ENCODE results near the gene PRDM8. TPM values are rescaled to one million over a fixed set of nuclear protein-coding genes. Genes with fewer than 3 reads are reported as not detected.

The PRDM8 gene
- total RNA-seq, 1 donor from 2014 or later, result 15.0 TPM

DNA sequence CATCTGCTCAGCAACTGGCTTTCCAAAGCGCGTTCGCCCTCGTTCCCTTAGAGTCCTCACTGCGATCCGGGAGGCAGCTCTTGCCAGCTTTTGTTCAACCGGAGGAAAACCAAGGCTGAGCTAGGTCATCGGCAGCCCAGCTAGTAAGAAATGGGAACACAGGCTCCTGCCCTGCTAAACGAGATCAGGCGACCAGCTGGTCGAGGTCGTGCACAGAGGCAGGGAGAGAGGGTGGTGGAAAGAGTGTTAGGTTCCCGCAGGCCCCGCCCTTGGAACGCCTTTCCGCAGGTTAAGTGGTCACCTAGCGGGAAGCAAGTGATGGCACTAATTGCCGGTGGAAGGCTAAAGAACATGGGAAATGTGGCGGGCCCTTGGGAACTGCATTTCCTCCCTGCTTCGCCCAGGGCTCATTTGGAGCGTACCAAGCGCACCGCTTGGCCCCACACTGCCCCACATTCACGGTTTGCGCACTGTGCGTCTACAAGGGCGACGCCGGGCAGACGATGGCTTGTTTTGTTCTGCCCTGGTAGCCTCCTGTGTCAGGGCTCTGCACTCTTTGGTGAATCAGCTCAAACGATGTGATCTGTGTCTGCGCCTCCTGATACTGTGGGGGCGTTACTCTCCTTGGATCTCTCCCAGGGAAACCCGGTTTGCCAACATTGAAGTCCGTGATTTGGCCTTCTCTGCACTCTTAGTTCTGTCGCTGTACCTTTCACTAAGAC is 7.2 kb upstream of the PRDM8 start:
- intact Hi-C loops (cut with DNase I), result no loop called here
- no peak for DNase-seq (ENCODE audit: extremely low spot score in 2 of 2)
- Histone ChIP-seq H3K9me3 (no peaks in the 10 kb centered on the region), H3K36me3 (no peaks in the 10 kb centered on the region), H3K27me3 (no peaks in the 10 kb centered on the region), H3K4me1 (peaks cover 13% of the 10 kb centered on the region), H3K27ac (no peak overlapping the region), H3K4me3 (peak overlapping the region in 1 of 2 donors; percentile 42)
- no peak for TF ChIP-seq CTCF (IDR thresholded peaks at IDR 0.05)
- TF ChIP-seq POLR2A (IDR thresholded peaks at IDR 0.05), result no peak
- TF ChIP-seq POLR2AphosphoS5 (IDR thresholded peaks at IDR 0.05; ENCODE audit: insufficient read depth in 1 of 2, low read depth in 1 of 2), result peak in 1 of 2 donors; percentile 47

DNA sequence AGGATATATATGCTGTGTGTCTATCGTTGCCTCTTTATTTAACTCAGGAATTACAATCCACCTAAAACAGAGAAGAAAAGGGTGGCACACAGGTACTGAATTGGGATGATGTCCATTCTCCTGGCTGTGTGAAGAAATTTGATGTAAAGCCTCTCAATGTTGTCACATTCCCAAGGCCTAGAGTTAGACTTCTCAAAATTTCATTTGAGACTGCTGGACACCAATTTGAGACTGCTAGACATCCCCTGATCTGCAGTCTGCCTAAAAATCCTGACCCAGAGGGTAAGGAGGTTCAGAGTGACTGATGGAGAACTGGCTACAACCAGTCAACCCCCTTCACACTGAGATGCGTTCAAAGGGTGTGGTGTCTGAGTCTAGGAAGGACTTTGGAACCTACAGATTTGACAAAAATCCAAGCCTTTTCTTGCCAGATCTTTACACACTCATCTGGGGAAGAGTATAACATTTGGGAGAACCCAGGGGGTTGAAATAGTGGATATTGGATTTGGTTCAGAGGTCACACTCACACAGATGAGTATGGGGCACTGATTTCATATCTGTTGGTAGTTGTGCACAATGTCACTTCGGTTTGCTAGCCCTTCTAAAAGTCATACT is 4.9 kb upstream of the PRDM8 start:
- H3K36me3 ChIP-seq, result no peaks in the 10 kb centered on the region
- peaks cover 5% of the 10 kb centered on the region for H3K4me1 ChIP-seq
- DNase-seq (ENCODE audit: extremely low spot score in 2 of 2), result no peak
- intact Hi-C loops (cut with DNase I), result no loop called here
- no peaks in the 10 kb centered on the region for H3K9me3 ChIP-seq
- no peaks in the 10 kb centered on the region for H3K27me3 ChIP-seq
- H3K4me3 ChIP-seq, result no peak overlapping the region
- no peak overlapping the region for H3K27ac ChIP-seq
- TF ChIP-seq POLR2A (IDR thresholded peaks at IDR 0.05) (no peak), CTCF (IDR thresholded peaks at IDR 0.05) (no peak), POLR2AphosphoS5 (IDR thresholded peaks at IDR 0.05; ENCODE audit: insufficient read depth in 1 of 2, low read depth in 1 of 2) (no peak)

DNA sequence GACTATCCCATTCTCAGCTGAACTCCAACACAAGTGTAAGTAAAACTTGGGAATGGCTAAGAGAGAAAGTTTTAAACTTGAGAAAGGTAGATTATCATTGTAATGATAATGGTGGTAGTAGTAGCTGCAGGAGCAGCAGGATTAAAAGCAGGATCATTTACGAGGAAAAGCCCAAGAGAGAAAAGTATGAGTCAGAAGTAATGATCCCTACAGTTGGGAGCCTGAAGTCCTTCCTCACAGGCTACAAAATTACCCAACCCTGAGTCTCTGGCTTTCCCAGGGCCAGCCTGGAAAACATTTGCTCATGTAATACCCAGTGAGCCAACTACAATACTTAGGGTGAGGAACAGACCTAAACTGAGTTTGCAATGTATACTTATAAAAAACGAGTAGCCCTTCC is 4.4 kb upstream of the PRDM8 start:
- DNase-seq (ENCODE audit: extremely low spot score in 2 of 2), result no peak
- Histone ChIP-seq H3K36me3 (no peaks in the 10 kb centered on the region), H3K9me3 (no peaks in the 10 kb centered on the region), H3K4me3 (no peak overlapping the region), H3K4me1 (peaks cover 11% of the 10 kb centered on the region), H3K27ac (no peak overlapping the region), H3K27me3 (no peaks in the 10 kb centered on the region)
- intact Hi-C loops (cut with DNase I), result no loop called here
- TF ChIP-seq POLR2A (IDR thresholded peaks at IDR 0.05), result no peak

DNA sequence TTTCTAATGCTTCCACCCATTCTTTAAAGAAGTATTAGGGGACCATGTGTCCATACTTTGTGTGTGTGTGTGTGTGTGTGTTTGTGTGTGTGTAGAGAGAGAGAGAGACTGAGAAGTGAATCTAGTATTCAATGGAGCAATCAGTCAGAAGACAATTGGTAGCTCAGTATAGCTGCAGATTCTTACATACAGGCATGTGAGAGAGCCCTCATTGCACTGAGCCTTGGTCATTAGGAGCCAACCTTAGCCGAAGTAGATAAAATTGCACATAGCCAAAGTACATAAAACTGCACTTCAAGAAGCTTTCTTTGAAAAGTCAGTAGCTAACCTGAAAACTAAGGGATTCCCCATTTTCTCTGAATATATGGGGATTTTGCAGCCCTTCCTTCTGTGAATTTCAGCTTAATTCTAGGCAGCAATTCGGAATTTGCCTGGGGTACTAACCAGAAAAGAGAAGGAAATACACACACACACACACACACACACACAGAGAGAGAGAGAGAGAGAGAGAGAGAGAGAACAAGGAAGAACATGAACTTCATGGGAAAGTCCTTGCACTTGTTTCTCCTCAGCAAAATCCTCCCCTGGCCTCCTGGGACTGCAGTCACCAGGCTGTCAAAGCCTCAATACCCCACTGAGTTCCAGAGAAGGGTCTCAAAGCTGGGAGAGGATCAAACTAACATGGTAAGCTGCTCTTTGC is 1.7 kb upstream of the PRDM8 start:
- Histone ChIP-seq H3K27me3 (no peaks in the 10 kb centered on the region), H3K36me3 (no peaks in the 10 kb centered on the region), H3K9me3 (no peaks in the 10 kb centered on the region), H3K27ac (peak overlapping the region; percentile 65), H3K4me1 (peaks cover 12% of the 10 kb centered on the region), H3K4me3 (peak overlapping the region; percentile 41 to 46)
- DNase-seq (ENCODE audit: extremely low spot score in 2 of 2), result no peak
- intact Hi-C loops (cut with DNase I), result no loop called here
- no peak for TF ChIP-seq POLR2A (IDR thresholded peaks at IDR 0.05)
- TF ChIP-seq CTCF (IDR thresholded peaks at IDR 0.05), result no peak
- TF ChIP-seq POLR2AphosphoS5 (IDR thresholded peaks at IDR 0.05; ENCODE audit: insufficient read depth in 1 of 2, low read depth in 1 of 2), result no peak

DNA sequence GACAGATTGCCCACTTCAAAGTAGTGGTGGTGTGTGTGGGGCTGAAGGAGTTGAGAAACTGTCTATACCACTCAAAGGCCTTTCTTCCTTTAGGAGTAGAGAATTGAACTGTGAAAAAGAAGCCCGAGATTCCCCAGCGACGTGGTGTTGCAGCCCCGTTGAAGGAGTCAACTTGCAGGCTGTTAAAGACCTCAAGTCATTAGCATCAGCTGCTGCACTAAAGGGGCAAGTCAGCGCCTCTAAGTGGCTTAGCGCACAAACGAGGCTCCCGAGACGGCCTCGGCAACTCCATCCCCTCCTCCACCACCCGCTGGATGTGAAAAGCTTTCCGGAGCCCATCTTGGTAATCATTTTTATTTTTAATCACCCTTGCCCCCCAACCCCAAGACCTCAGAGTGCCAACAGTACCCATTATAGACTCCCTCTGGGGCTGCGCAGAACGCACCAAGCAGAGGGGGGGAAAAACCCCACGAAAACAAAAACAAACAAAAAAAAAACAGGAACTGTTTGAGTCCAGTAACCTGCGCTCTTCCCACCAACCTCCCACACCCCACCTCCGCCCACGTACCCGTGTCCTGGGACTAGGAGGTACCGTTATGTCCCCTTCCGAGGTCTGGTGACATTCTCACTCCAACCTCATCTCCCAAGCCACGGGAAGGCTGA is 913 bp upstream of the PRDM8 start:
- no peaks in the 10 kb centered on the region for H3K27me3 ChIP-seq
- H3K4me1 ChIP-seq, result peaks cover 12% of the 10 kb centered on the region
- no peak for TF ChIP-seq POLR2A (IDR thresholded peaks at IDR 0.05)
- H3K4me3 ChIP-seq, result peak overlapping the region; percentile 41 to 46
- H3K9me3 ChIP-seq, result no peaks in the 10 kb centered on the region
- intact Hi-C loops (cut with DNase I), result no loop called here
- DNase-seq (ENCODE audit: extremely low spot score in 2 of 2), result no peak
- no peaks in the 10 kb centered on the region for H3K36me3 ChIP-seq
- H3K27ac ChIP-seq, result peak overlapping the region; percentile 65
